Stimulated activated CD4-positive, alpha-beta T cell treated with anti-CD3 and anti-CD28 coated beads, TNF-alpha, amount 100 ng/mL, for 1 hour (primary cell): ENCODE results near the gene PDAP1.
"Not testable (repeated sequence)": the region's sequence is repeated elsewhere in the genome, so short reads cannot be mapped to it uniquely, and the experiment has no call there.

Source experiments
- DNase-seq, 3 donors: peaks; one replicate each; pipeline ENCODE4 v3.0.0-alpha.2; 2020; ENCODE audit warnings: low read depth in 3 of 3, low spot score in 1 of 3

PDAP1 gene

DNA sequence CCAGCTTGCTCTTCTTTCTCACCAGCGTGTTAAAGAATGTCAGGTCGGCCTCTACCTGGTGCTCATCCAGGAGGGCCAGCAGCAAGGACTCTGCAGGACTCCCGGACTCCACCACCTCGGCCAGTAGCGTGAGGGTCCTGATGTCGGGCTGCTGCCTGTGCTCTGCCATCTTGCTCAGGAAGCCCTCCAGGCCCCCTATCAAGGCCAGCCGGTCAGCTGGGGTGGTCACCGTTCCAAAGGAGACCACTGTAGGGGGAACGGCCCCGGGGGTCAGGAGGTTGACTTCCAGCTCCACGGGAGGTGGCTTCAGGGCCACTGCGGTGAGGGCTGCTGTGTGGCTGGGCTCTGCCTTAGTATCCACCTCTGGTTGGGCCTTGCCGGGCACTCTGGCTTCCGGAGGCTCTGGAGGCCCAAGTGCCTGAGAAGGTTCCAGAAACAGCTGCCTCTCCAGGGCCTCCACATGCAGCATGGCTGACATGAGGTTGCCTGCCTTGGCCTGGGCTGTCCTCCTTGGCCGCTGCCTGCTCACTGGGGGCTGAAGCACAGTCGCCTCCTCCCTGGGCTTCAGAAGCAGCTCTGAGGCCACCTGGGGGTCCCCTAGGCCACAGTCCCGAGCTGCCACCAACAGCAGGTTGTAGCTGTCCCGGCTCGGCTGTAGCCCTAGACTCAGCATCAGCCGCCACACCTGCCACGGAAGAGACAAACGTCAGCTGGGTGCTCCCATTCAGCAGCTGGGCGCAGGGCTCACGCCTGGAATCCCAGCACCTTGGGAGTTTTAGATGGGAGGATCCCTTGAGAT, 16.7 kb upstream of the PDAP1 start:
- no peak for DNase-seq

DNA sequence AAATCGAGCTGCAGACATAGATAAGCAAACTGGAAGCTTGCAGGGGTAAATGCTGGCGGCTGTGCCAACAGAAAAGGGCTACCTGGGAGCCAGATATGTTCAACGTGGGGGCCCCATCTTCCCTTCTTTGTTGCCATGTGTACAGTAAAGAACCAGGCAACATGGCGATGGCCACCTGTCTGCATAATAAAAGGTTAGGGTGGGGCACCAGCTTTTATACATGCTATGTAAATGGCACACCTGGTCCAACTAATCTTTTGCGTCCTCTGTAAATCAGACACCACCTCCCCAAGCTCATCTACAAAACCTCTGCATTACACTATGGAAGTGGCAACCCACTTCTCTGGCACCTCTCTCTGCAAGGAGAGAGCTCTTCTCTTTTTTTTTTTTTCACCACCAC, 14.2 kb upstream of the PDAP1 start:
- DNase-seq, result no peak

DNA sequence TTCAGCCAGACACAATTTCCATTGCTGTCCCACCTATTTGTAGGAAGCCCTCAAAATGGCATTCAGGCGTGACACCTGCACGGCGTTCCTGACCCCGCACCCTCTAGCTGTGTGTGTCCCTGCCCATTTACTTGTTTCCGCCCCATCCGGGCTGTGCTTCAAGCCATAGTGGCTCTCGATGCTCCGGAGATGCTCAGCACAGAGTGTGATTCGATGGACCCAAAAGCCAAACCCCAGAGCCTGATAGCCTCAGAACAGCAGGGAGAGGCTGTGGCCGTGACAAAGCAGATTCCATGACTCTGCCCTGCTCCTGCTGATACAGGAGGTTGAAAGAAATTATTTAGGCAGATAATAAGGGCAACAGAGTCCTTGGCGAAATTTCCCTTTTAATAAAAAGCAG, 13.8 kb upstream of the PDAP1 start:
- DNase-seq, result no peak

DNA sequence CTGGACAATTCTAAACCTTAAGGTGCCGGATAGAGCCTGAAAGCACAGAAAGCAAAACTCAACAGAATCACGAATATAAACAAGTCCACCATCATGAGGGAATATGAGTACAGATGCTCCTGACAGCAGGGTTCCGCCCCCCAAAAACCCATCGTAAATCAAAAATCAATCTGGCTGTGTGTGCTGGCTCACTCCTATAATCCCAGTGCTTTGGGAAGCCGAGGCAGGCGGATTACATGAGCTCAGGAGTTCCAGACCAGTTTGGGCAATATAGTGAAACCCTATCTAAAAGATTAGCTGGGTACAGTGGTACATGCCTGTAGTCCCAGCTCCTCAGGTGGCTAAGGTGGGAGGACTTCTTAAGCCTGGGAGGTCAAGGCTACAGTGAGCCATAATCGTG, 12.6 kb upstream of the PDAP1 start:
- DNase-seq, result no peak

DNA sequence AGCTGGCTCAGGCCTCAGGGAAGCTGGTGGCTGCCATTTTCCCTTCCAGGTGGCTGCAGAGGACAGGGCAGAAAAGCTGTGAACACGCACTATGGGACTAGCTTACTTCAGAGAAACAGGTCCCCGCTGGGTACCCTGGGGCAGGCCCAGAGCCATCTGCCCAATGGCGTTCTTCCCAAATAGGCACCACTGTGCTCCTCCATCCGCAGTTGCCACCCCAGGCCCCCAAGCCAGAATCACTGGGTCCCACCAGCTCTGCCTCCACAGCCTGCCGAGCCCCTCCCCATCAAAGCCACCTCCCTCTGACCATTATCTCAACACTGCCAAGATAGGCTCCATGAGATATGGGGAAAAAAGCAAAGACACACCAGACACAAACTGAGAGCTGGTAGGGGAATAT, 11.8 kb upstream of the PDAP1 start:
- no peak for DNase-seq

DNA sequence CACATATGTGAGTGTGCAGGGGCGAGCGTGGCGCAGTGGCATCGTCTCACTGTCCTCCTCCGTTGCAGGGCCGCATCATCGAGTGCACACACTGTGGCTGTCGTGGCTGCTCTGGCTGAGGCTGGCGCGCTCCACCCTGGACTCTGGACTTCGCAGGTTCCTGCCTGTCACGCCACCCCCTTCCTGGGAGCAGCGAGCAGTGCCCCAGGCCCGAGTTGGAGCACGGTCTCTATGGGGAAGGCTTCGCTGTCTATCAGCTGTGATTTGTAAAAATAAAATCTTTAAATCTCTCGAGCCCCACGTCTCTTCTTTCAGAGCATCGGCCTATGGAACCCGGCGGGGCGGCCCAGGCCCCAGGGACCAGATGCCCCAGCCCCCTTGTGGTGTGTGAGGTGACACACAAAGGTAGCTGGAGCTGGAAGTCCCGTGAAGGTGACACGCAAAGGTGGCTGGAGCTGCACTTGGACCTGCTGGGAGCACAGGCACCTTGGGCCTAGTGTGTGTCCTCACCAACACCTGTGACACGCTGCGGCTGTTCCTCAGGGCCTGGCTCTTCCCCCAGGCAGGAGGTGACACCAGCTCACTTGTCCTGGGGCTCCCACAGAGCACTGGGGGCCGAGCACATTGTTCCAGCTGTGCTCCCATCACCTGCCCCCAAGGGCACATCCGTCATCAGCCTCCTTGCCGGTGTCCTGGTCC, 11.1 kb upstream of the PDAP1 start:
- no peak for DNase-seq

DNA sequence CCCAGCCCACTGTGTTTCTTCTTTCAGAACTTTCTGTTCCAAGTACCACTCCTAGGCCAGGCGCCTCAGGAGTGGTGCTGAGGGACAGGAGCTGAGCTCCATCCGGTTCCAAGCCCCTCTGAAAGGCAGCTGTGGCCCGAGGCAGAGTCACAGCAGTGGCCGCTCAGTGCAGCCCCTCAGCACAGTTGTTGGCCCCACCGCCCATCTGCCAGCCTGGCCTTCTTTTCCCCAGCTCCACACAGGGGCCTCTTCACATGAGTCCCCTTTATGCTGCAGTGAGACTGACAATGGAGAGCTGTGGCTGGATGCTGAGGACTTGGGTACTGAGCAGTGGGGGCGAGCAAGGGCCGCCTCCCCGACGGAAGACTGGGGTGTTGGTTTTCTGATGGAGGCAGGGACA, 9.9 kb upstream of the PDAP1 start:
- no peak for DNase-seq

DNA sequence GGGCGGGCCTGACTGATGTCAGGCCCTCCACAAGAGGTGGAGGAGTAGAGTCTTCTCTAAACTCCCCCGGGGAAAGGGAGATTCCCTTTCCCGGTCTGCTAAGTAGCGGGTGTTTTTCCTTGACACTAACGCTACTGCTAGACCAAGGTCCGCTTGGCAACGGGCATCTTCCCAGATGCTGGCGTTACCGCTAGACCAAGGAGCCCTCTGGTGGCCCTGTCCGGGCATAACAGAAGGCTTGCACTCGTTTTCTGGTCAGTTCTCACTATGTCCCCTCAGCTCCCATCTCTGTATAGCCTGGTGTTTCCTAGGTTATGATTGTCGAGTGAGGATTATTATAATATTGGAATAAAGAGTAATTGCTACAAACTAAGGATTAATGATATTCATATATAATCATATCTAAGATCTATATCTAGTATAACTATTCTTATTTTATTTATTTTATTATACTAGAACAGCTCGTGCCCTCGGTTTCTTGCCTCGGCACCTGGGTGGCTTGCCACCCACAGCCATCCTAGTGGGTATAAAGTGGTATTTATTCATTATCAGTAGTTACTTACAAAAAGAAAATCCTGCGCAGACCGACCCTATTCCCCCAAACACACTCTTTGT, 7.2 kb upstream of the PDAP1 start:
- not testable (repeated sequence) for DNase-seq

DNA sequence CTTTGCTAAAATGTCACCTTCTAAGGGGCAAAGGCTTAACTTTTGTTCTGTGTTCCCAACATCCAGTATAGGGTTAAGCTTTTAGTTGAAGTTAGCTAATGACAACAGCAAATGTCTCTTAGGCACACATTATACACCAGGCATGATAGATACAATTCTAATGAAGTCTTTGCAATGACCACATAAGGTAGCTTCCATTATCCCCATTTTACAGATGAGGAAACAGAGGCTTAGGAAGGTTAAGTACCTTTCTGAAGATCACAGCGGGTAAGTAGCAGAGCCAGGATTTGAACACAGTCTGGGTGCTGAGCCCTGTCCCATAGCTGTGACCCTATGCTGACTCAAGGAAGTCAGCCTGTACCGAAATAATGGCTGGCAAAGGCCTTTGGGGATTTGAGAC, 2.2 kb upstream of the PDAP1 start:
- DNase-seq, result no peak

DNA sequence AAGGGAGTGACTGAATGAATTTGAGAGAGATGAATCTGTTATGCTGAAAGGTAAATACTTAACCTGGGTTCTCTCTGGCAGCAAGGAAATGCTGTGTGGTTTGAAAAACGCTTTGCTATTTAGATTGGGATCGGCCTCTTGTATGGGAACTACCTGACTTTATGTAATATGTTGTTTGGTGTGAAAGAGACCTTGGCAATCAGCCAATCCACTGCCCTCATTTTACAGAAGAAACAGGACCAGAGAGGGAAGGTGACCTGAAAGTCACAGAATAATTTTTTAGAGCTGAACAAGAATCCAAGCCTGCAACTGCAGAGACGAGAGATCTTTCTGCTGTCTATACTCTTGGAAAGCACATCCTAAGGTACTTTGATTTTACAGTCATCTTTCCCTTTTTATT, 1.4 kb upstream of the PDAP1 start:
- no peak for DNase-seq

DNA sequence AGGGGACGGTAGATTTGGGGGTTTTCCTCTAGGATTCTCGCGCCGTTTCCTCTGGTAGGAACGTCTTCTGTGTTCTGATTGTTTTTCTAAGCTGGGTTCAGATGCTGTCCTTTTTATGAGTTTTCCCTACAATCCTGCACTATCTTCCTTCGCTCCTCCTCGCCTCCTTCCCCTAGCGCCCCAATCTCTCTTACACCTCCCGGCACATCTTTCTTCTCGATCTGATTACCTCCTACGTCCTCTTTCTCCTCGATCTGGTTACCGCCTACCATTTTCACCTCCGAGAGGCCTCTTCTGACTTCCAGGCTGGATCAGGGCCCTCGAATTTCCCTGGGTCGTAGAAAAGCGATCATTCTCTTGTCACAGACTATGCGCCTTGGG, 785 bp upstream of the PDAP1 start:
- no peak for DNase-seq

DNA sequence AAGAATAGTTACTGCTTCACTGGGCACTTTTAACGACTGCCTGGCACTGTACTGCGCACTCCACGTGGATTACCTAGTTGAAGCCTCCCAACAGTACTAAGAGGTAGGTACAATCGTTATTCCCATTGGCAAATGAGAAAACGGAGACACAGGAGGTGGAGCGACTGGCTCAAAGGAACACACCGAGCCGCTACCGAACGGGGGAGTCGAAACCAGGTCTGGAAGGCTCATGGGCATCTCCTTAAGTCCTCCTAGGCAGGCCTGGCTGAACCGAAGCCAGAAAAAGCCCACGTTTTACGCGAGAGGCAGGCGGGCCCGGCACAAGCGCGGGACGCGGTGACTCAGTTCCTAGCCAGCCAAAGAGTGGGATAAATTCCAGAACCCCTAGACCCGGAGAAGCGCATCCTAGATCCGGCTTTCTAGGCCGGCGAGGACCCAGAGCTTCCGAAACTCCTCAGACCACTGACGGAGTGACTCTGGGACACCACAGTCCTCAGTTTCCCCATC, 472 bp downstream of the PDAP1 start:
- no peak for DNase-seq

DNA sequence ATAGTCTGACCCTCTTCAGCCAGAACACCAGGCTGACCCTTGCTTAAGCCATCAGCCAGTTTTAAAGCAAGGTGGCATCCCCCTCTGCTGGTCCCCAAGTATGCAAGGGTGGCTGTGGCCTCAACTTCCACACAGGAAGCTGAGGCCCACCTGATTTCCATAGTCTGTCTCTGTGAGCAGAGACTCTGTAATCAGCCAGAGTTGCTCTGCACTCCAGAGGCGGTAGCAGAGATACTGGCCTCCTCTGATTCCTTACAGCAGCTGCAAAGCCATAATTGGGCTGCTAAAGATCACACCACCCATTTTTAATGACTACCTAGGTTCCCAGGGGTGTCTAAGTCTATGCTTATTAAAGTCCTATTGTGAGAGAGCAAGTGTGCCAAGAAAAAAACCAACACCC, 1.8 kb downstream of the PDAP1 start:
- no peak for DNase-seq

DNA sequence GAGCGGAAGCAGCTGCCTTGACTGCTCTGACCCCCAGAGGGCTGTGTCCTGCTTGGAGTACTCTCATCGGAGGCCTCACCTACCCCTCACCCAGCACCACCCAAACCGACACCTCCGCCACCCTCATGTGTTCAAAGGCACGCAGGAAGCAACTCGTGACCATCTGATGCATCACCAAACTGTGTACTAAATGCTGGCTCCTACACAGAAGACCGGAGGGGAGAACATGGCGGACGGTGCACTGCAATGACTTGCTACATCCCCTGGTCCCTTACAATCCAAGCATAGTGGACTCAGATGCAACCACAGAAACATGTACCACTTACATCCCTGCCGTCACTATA, 3.4 kb downstream of the PDAP1 start:
- DNase-seq, result no peak

DNA sequence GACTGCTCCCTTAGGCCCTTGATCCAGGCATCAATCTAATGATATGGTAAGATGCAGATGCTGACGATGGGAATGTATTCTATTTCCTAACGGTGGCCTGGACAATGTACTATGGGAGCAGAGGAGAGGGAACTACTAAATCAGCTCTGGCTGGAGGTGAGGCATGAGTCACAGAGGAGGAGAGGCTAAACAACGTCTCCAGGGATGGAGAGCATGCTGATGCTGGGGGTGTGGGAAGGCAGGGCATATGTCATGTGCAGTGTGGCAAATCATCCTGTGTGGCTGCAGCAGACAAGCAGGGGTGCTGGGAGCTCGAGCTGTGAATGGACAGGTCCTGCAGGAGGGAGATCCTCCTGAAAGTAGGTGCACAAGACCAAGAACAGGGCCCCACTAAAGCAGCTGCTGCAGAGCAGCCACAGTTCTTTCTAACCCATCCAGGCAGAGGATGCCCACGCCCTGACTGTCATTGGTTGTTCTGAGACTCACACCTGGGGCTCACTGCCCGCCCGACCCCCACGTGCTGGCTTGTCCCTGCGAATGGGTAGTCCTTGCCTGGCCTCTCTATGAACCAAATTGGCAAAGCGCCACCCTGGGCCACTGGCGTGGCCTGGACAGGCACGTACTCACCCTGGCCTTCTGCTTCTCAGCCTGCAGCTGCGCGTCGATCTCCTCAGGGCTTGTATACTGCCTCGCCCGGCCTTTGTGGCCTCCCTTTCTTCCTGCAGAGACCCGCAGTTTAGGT, 4.0 kb downstream of the PDAP1 start:
- no peak for DNase-seq

DNA sequence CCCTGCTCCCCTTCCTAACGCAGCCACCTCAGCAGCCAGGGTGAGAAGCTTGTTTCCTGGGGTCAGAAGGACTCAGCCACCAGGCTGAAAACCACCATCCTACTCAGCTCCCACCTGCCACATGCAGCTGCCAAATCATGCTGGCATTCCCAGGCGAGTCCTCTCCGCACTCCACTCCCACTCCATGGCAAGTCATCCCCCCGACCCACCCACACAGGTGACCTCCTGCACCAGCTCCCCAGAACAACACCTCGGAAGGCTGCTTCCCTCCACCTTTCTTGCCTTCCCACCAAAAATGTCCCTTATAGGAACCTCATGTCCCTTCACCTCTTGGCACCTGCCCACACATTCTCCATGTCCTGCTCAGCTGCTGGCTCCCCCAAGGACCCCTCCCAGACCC, 4.6 kb downstream of the PDAP1 start:
- DNase-seq, result no peak

DNA sequence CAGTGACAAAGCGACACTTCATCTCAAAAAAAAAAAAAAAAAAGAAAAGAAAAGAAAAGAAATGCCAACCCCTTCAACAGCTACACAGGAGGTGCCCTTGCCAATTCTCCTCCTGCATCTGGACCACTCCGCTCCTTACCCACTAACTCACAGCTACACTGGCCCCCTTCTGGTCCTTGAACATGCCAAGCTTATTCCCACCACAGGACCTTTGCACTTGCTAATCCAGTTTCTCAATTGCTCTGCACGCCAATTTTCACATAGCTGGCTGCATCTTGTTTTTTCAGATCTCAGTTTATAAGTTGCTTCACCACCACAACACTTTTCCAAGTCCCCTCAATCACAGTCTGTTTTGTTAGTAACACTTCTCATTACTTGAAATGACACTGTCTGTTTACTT, 5.5 kb downstream of the PDAP1 start:
- no peak for DNase-seq

DNA sequence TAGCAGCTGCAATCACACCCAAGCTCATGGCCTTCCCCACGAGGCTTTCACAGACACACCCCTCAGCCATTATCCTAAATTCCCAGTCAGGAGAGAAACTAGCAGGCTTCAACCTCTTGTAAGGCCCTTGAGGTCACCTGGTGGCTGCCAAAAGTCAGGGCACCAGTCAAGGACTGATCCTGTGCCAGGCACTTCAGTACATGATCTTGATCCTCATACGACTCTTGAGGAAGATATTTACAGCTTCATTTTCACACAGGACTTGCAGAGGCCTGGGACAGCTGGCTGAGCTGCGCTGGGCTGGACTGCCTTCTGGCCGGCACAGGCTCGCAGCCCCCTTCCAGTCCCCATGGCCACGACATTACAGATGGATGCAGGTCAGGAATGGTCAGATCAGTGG, 8.8 kb downstream of the PDAP1 start:
- no peak for DNase-seq

DNA sequence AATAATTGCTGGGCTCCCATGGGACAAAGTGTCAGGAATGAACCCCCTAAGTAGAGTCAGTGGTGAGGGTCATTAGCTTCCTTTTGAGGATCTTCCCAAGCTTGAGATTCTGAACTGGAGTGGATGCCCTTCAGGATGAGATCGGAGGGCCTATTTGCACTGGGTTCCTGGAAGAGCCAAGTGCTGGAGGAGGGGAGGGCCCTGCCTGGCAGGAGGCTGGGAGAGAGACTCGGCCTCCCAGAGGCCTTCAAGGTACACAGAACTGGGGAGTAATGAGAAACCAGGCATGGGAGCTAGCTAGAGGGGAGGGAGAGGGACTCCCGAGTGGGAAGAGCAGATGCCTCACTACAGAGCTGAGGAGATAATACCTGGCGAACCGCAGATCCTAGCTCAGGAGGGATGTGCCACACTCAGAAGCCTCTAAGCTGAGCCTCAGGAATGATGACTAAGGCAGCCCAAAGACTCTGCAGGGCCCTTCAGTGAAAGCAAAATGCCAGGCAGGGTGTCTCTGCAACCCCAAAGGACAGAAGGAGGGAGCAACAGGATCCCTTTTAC, 9.4 kb downstream of the PDAP1 start:
- DNase-seq, result no peak

DNA sequence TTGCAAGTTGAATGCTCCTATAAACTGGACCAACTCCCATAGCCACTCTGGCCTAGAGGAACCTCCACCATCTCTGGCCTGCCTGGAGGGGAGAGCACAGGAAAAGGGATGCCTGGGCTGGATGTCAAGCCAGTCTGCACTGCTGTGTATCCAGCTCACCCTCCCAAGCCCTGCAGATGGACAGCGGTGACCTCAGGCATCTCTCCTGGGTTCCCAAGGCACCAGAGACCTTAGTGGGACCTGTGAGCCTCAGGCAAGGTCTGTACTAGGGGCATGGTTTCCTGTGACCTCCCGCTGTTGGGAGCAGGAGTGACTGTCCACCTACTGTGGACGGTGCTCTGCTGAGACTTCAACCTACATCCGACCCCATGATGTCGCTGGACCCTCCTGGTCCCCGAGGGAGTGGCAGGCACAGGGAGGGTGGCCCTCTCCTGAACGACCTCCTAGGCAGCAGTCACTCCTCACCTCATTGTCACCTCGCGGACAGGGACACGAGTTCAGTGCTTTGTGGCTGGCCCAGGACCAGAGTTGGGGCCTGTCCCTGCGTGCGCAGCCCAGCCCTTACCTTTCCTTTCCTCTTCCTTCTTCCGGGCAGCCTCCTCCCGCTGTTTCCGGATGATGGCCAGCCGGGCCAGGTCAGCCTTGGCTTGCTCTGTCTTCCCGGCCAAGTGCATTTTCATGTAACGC, 11.0 kb downstream of the PDAP1 start:
- no peak for DNase-seq
